IMR-90 (cell line): Measurements from ENCODE around the gene SPRED2. TPM values are rescaled to one million over a fixed set of nuclear protein-coding genes. Genes with fewer than 3 reads are reported as not detected.

Source experiments
- ATAC-seq: fragments of 200-7000 bp; cut with Tn5 transposase; 2 replicates; pipeline ENCODE4 v1.9.1; 2020; ENCODE audit warnings: low read depth, mild to moderate bottlenecking, moderate library complexity
- BruUV-seq: library from RNA; stranded (reverse); fragments of 400-500 nt; replicated peaks from 2 replicates; lab custom pipeline; 2021; lab: Mats Ljungman, UMichigan
- CTCF ChIA-PET: fragments of 300-600 bp; formaldehyde crosslinking; extraction: SDS; loops from one replicate; lab custom pipeline; 2021; ENCODE audit warnings: antibody characterized with exemption; lab: Yijun Ruan, JAX
- POLR2A ChIA-PET: fragments of 300-600 bp; sonication (Branson Sonifier 250); formaldehyde crosslinking; loops from one replicate; lab custom pipeline; 2022; ENCODE audit warnings: antibody characterized with exemption; ENCODE audit not compliant: unreplicated experiment; lab: Charles Lee
- DNase-seq: peaks from one replicate; pipeline ENCODE4 v3.0.0; 2013
- H2AFZ ChIP-seq: replicated peaks from 2 replicates; pipeline ENCODE3; 2013; ENCODE audit warnings: low read length, mild to moderate bottlenecking; ENCODE audit not compliant: poor library complexity
- H2AK5ac ChIP-seq: 2 replicates; pipeline ENCODE4 v1.6.1; 2013; ENCODE audit warnings: low read depth, low read length, inconsistent platforms
- H2AK9ac ChIP-seq: replicated peaks from 2 replicates; pipeline ENCODE3; 2013; ENCODE audit warnings: mild to moderate bottlenecking, low read depth, low read length, moderate library complexity; ENCODE audit not compliant: poor library complexity
- H2BK120ac ChIP-seq: 2 replicates; pipeline ENCODE4 v1.6.1; 2013; ENCODE audit warnings: low read depth, low read length, inconsistent platforms
- H2BK15ac ChIP-seq: 3 replicates; pipeline ENCODE4 v1.6.1; 2013; ENCODE audit warnings: low read depth, low read length, inconsistent platforms
- H2BK20ac ChIP-seq: 2 replicates; pipeline ENCODE4 v1.6.1; 2013; ENCODE audit warnings: low read depth, mild to moderate bottlenecking, inconsistent platforms, low read length, moderate library complexity
- H2BK5ac ChIP-seq: 2 replicates; pipeline ENCODE4 v1.6.1; 2013; ENCODE audit warnings: mild to moderate bottlenecking, low read depth, low read length, inconsistent platforms; ENCODE audit not compliant: poor library complexity, severe bottlenecking
- H3K14ac ChIP-seq: replicated peaks from 2 replicates; pipeline ENCODE4 v1.6.1; 2013; ENCODE audit warnings: low read depth, low read length, inconsistent platforms
- H3K18ac ChIP-seq: 2 replicates; pipeline ENCODE4 v1.6.1; 2013; ENCODE audit warnings: low read depth, low read length, control low read depth
- H3K23ac ChIP-seq: 2 replicates; pipeline ENCODE4 v1.6.1; 2013; ENCODE audit warnings: low read depth, low read length, inconsistent platforms
- H3K27ac ChIP-seq: 2 replicates; pipeline ENCODE4 v1.5.1; 2013; ENCODE audit warnings: mild to moderate bottlenecking, control low read depth, low read length; ENCODE audit not compliant: insufficient read depth
- H3K27me3 ChIP-seq: 2 replicates; pipeline ENCODE4 v1.6.1; 2013; ENCODE audit warnings: low read length; ENCODE audit not compliant: control insufficient read depth, insufficient read depth
- H3K36me3 ChIP-seq: 2 replicates; pipeline ENCODE4 v1.6.1; 2013; ENCODE audit warnings: low read length, mixed read lengths; ENCODE audit not compliant: control insufficient read depth, insufficient read depth
- H3K4ac ChIP-seq: 2 replicates; pipeline ENCODE4 v1.6.1; 2013; ENCODE audit warnings: low read depth, low read length, inconsistent platforms
- H3K4me1 ChIP-seq: 2 replicates; pipeline ENCODE4 v1.6.1; 2013; ENCODE audit warnings: low read length, mixed read lengths; ENCODE audit not compliant: control insufficient read depth, insufficient read depth
- H3K4me2 ChIP-seq: 2 replicates; pipeline ENCODE4 v1.6.1; 2013; ENCODE audit warnings: low read depth, mild to moderate bottlenecking, control low read depth, low read length, moderate library complexity
- H3K4me3 ChIP-seq: 2 replicates; pipeline ENCODE4 v1.5.1; 2013; ENCODE audit warnings: low read depth, mild to moderate bottlenecking, control low read depth, low read length, moderate library complexity; ENCODE audit not compliant: insufficient read depth
- H3K56ac ChIP-seq: 2 replicates; pipeline ENCODE4 v1.6.1; 2013; ENCODE audit warnings: low read length, inconsistent platforms; ENCODE audit not compliant: insufficient read depth; ENCODE audit errors: extremely low read depth
- H3K79me1 ChIP-seq, 2 experiments: 2 replicates each; pipeline ENCODE4 v1.6.1; 2013; ENCODE audit warnings: low read length in 2 of 2, inconsistent platforms in 1 of 2, low read depth in 1 of 2
- H3K9ac ChIP-seq: 2 replicates; pipeline ENCODE4 v1.6.1; 2013; ENCODE audit warnings: low read depth, low read length, control low read depth
- H3K9me1 ChIP-seq: 2 replicates; pipeline ENCODE4 v1.6.1; 2013; ENCODE audit warnings: low read length, inconsistent platforms; ENCODE audit not compliant: insufficient read depth
- H3K9me3 ChIP-seq: 2 replicates; pipeline ENCODE4 v1.6.1; 2013; ENCODE audit warnings: low read length; ENCODE audit not compliant: control insufficient read depth, insufficient read depth
- H4K20me1 ChIP-seq: 2 replicates; pipeline ENCODE4 v1.6.1; 2013; ENCODE audit warnings: low read length, inconsistent platforms; ENCODE audit not compliant: insufficient read depth
- H4K5ac ChIP-seq: 2 replicates; pipeline ENCODE4 v1.6.1; 2013; ENCODE audit warnings: mild to moderate bottlenecking, low read depth, low read length, control low read depth
- H4K8ac ChIP-seq, 2 experiments: 2 replicates each; pipeline ENCODE4 v1.6.1; 2013; ENCODE audit warnings: low read depth in 2 of 2, low read length in 2 of 2, control low read depth in 1 of 2, inconsistent platforms in 1 of 2
- H4K91ac ChIP-seq: 2 replicates; pipeline ENCODE4 v1.6.1; 2013; ENCODE audit warnings: low read depth, low read length, inconsistent platforms; ENCODE audit not compliant: insufficient read depth
- BHLHE40 ChIP-seq: fragments of 150-350 bp; IDR thresholded peaks from 2 replicates; pipeline ENCODE4 v1.6.1; 2016; ENCODE audit warnings: mild to moderate bottlenecking, low read depth, low read length
- CEBPB ChIP-seq: IDR thresholded peaks from 2 replicates; pipeline ENCODE4 v1.6.1; 2012; ENCODE audit warnings: low read depth, low read length, improper control_type of control experiment
- CHD1 ChIP-seq: IDR thresholded peaks from 2 replicates; pipeline ENCODE4 v1.6.1; 2012; ENCODE audit warnings: low read depth, low read length, improper control_type of control experiment
- CTCF ChIP-seq: conservative IDR thresholded peaks from 2 replicates; pipeline ENCODE4 v1.5.1; 2012; ENCODE audit warnings: mild to moderate bottlenecking, low read depth, low read length, improper control_type of control experiment
- MAFK ChIP-seq: IDR thresholded peaks from 2 replicates; pipeline ENCODE4 v1.6.1; 2012; ENCODE audit warnings: low read depth, low read length, improper control_type of control experiment
- MAZ ChIP-seq: IDR thresholded peaks from 2 replicates; pipeline ENCODE4 v1.6.1; 2012; ENCODE audit warnings: low read depth, mild to moderate bottlenecking, low read length, improper control_type of control experiment, moderate library complexity, borderline replicate concordance
- MXI1 ChIP-seq: IDR thresholded peaks from 2 replicates; pipeline ENCODE4 v1.6.1; 2012; ENCODE audit warnings: low read depth, mild to moderate bottlenecking, low read length, moderate library complexity, borderline replicate concordance
- NFE2L2 ChIP-seq: fragments of 150-350 bp; IDR thresholded peaks from 2 replicates; pipeline ENCODE4 v1.6.1; 2016; ENCODE audit warnings: low read depth, mild to moderate bottlenecking, low read length
- POLR2A ChIP-seq: IDR thresholded peaks from 2 replicates; pipeline ENCODE4 v1.6.1; 2012; ENCODE audit warnings: mild to moderate bottlenecking, low read depth, low read length
- RAD21 ChIP-seq: IDR thresholded peaks from 2 replicates; pipeline ENCODE4 v1.6.1; 2012; ENCODE audit warnings: low read length, improper control_type of control experiment
- RCOR1 ChIP-seq: IDR thresholded peaks from 2 replicates; pipeline ENCODE4 v1.6.1; 2012; ENCODE audit warnings: mild to moderate bottlenecking, low read length, improper control_type of control experiment; ENCODE audit not compliant: insufficient replicate concordance
- SMC3 ChIP-seq: fragments of 150-350 bp; IDR thresholded peaks from 2 replicates; pipeline ENCODE4 v1.6.1; 2016; ENCODE audit warnings: low read depth, mild to moderate bottlenecking, antibody characterized with exemption, low read length, moderate library complexity
- WGBS, 2 experiments: methylation state at CpG; one replicate each; pipeline versions ENCODE4 v1.1.5 to v1.1.7; 2013; ENCODE audit warnings: missing lambda C conversion rate in 2 of 2; ENCODE audit not compliant: insufficient read length in 1 of 2; ENCODE audit errors: extremely low coverage in 2 of 2; 5-methylcytosine and 5-hydroxymethylcytosine counted together
- dilution Hi-C: fragments of 300-500 bp; cut with HindIII; formaldehyde crosslinking; loops from one replicate; pipeline ENCODE4 v1.14.3; 2018; ENCODE audit warnings: low sequenced_read_pairs; ENCODE audit not compliant: unreplicated experiment
- in situ Hi-C: fragments of 300-500 bp; cut with MboI; formaldehyde crosslinking; loops from 3 replicates; pipeline ENCODE4 v1.14.3; 2019; ENCODE audit warnings: low sequenced_read_pairs, inconsistent platforms, mixed read lengths
- intact Hi-C: fragments of 100-400 bp; cut with micrococcal nuclease; formaldehyde crosslinking; loops from 2 replicates; pipeline ENCODE4 v1.10.0; 2022
- polyA plus RNA-seq, 3 experiments: library from polyadenylated mRNA; depleted of rRNA; stranded (reverse); fragments of >200 nt; gene quantifications; 2 replicates each; pipeline ENCODE4 v1.2.3, GENCODE V29; 2012; ENCODE audit warnings: low replicate concordance in 1 of 3
- total RNA-seq: library from RNA; depleted of rRNA; stranded (reverse); fragments of >200 nt; gene quantifications from 2 replicates; pipeline ENCODE4 v1.2.3, GENCODE V29; 2012
- TF ChIP-seq, protein P1 (sequence below): fragments of 150-350 bp; IDR thresholded peaks from 2 replicates; pipeline ENCODE4 v1.6.1; 2016; ENCODE audit warnings: low read depth, mild to moderate bottlenecking, low read length, moderate library complexity, borderline replicate concordance

SPRED2 gene
- total and polyA plus RNA-seq, 2 of the 4 experiments (the other 2 are of a cell fraction) = 4.8 to 18.7 TPM

- TF ChIP-seq RCOR1 = no peak
- no peak for TF ChIP-seq CHD1
These were observed 112.2 kb downstream of the SPRED2 start (continued) for GRCh38 chr2:65320042-65320725.

GRCh38 chr2:65319674-65320041 lies 112.7 kb downstream of the SPRED2 start:
- intact Hi-C loops = loop anchor here (1.0 to 5.0 kb wide), 3 partner anchors 38 to 234 kb away; partner anchors contain the start of gene SPRED2
- dilution Hi-C loops = no loop called here
- Histone ChIP-seq H3K4me3 (no peak overlapping the region), H2AK5ac (peak overlapping the region; percentile 96), H4K91ac (peak overlapping the region; percentile 90), H3K23ac (peak overlapping the region; percentile 55), H2BK15ac (peak overlapping the region; percentile 77), H3K36me3 (peaks cover 11% of the 10 kb centered on the region), H3K4me1 (peaks cover 25% of the 10 kb centered on the region), H2BK120ac (peak overlapping the region; percentile 91), H3K4me2 (peak overlapping the region; percentile 79), H4K5ac (peak overlapping the region; percentile 95), H4K20me1 (peaks cover 8% of the 10 kb centered on the region; the same call in 1 of the 2 replicates), H3K14ac (peak overlapping the region; percentile 84), H4K8ac (peak overlapping the region; percentile 43 to 83), H3K4ac (peak overlapping the region; percentile 97), H3K9ac (no peak overlapping the region), H3K27me3 (no peaks in the 10 kb centered on the region), H3K56ac (0 out of 2 replicates have a peak overlapping the region, but pooled peaks have one; percentile 2), H2BK20ac (peak overlapping the region; percentile 93), H2AK9ac (peak overlapping the region; percentile 25), H2AFZ (peak overlapping the region; percentile 13), H3K27ac (peak overlapping the region; percentile 88), H3K9me3 (no peaks in the 10 kb centered on the region), H3K9me1 (peaks cover 22% of the 10 kb centered on the region), H2BK5ac (peak overlapping the region; percentile 87), H3K79me1 (peaks cover 27 to 52% of the 10 kb centered on the region in 2 experiments), H3K18ac (peak overlapping the region; percentile 93)
- ATAC-seq (peak; percentile 6), DNase-seq (no peak)
- no TSS peak for BruUV-seq
- ChIA-PET POLR2A (no interaction called here), CTCF (interaction anchor here (0.8 to 1.7 kb wide), 6 partner anchors 8 to 47 kb away, joined by 3 to 4 read pairs (median 4); no protein-coding TSS in a partner anchor)
- in situ Hi-C loops = no loop called here
- no peak for TF ChIP-seq BHLHE40
- TF ChIP-seq MAZ = no peak
- TF ChIP-seq, protein P1, sequence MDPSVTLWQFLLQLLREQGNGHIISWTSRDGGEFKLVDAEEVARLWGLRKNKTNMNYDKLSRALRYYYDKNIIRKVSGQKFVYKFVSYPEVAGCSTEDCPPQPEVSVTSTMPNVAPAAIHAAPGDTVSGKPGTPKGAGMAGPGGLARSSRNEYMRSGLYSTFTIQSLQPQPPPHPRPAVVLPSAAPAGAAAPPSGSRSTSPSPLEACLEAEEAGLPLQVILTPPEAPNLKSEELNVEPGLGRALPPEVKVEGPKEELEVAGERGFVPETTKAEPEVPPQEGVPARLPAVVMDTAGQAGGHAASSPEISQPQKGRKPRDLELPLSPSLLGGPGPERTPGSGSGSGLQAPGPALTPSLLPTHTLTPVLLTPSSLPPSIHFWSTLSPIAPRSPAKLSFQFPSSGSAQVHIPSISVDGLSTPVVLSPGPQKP = no peak
- TF ChIP-seq NFE2L2 = no peak
- TF ChIP-seq CTCF = no peak
- TF ChIP-seq CHD1 = no peak
- TF ChIP-seq MXI1 = no peak
- TF ChIP-seq MAFK = no peak
- TF ChIP-seq SMC3 = no peak
- TF ChIP-seq POLR2A = no peak
- TF ChIP-seq RAD21 = no peak
- no peak for TF ChIP-seq CEBPB
- no CpG with 5 or more reads among the region's 1 CpG for WGBS, 2 experiments
